ENCODE results near the gene FBXL16.
"Not testable (repeated sequence)": the region's sequence is repeated elsewhere in the genome, so short reads cannot be mapped to it uniquely, and the experiment has no call there.

FBXL16 gene

GRCh38 chr16:712740-713250 lies 7.2 kb upstream of the FBXL16 start:
- DNase-seq = peak; percentile 69
- TF ChIP-seq CTCF (IDR thresholded peaks at IDR 0.05; ENCODE audit: borderline replicate concordance, extremely low read depth, low read length, poor library complexity, severe bottlenecking) = peak; percentile 52
- H2AFZ ChIP-seq (ENCODE audit: low read depth, low read length); H3K9ac ChIP-seq (ENCODE audit: low read depth, low read length); ATAC-seq (ENCODE audit: insufficient read depth, low read depth); H3K36me3 ChIP-seq (ENCODE audit: insufficient read depth, low read length); H3K9me3 ChIP-seq (ENCODE audit: insufficient read depth, low read length, severe bottlenecking); H3K4me2 ChIP-seq (ENCODE audit: insufficient read depth, low read length); H3K27me3 ChIP-seq (ENCODE audit: insufficient read depth, low read length, poor library complexity); H3K4me3 ChIP-seq (ENCODE audit: low read depth in 1 of 2, low read length in 2 of 2); H3K27ac ChIP-seq (ENCODE audit: low read length): not testable (repeated sequence)
- Histone ChIP-seq H4K20me1 (ENCODE audit: insufficient read depth, low read length) (peaks cover 30% of the 10 kb centered on the region), H3K4me1 (ENCODE audit: insufficient read depth, low read length) (peaks cover 37% of the 10 kb centered on the region), H3K79me2 (ENCODE audit: insufficient read depth, low read length) (peaks cover 18% of the 10 kb centered on the region)

- H3K9me3 ChIP-seq (ENCODE audit: insufficient read depth, low read length, severe bottlenecking) = no peaks in the 10 kb centered on the region
- peaks cover 21% of the 10 kb centered on the region for H4K20me1 ChIP-seq (ENCODE audit: insufficient read depth, low read length)
- peaks cover 15% of the 10 kb centered on the region for H3K79me2 ChIP-seq (ENCODE audit: insufficient read depth, low read length)
- no peaks in the 10 kb centered on the region for H3K27me3 ChIP-seq (ENCODE audit: insufficient read depth, low read length, poor library complexity)
- peaks cover 30% of the 10 kb centered on the region for H3K4me1 ChIP-seq (ENCODE audit: insufficient read depth, low read length)
- ATAC-seq (ENCODE audit: insufficient read depth, low read depth) = peak; percentile 68
- TF ChIP-seq EZH2 (IDR thresholded peaks at IDR 0.05; ENCODE audit: borderline replicate concordance, low read depth, low read length, severe bottlenecking) = no peak
- peak; percentile 89 for TF ChIP-seq CTCF (IDR thresholded peaks at IDR 0.05; ENCODE audit: borderline replicate concordance, extremely low read depth, low read length, poor library complexity, severe bottlenecking)
- H3K4me3 ChIP-seq (ENCODE audit: low read depth in 1 of 2, low read length in 2 of 2) = no peak overlapping the region
- no peak overlapping the region for H3K9ac ChIP-seq (ENCODE audit: low read depth, low read length)
- no peak overlapping the region for H3K4me2 ChIP-seq (ENCODE audit: insufficient read depth, low read length)
- no peak overlapping the region for H3K27ac ChIP-seq (ENCODE audit: low read length)
- H2AFZ ChIP-seq (ENCODE audit: low read depth, low read length) = no peak overlapping the region
- peaks cover 5% of the 10 kb centered on the region; the same call in 1 of the 2 replicates for H3K36me3 ChIP-seq (ENCODE audit: insufficient read depth, low read length)
- DNase-seq = peak; percentile 75
Measured at GRCh38 chr16:711548-712320, 6.1 kb upstream of the FBXL16 start.

- H3K4me2 ChIP-seq (ENCODE audit: insufficient read depth, low read length) = no peak overlapping the region
Measured at GRCh38 chr16:711084-711483, 5.5 kb upstream of the FBXL16 start.

More at GRCh38 chr16:711084-711483, 5.5 kb upstream of the FBXL16 start:
- peaks cover 15% of the 10 kb centered on the region for H4K20me1 ChIP-seq (ENCODE audit: insufficient read depth, low read length)
- no peaks in the 10 kb centered on the region; the same call in 1 of the 2 replicates for H3K36me3 ChIP-seq (ENCODE audit: insufficient read depth, low read length)
- no peaks in the 10 kb centered on the region for H3K27me3 ChIP-seq (ENCODE audit: insufficient read depth, low read length, poor library complexity)
- peaks cover 10% of the 10 kb centered on the region for H3K79me2 ChIP-seq (ENCODE audit: insufficient read depth, low read length)
- H3K4me3 ChIP-seq (ENCODE audit: low read depth in 1 of 2, low read length in 2 of 2) = no peak overlapping the region
- no peak overlapping the region for H3K9ac ChIP-seq (ENCODE audit: low read depth, low read length)
- DNase-seq (no peak), ATAC-seq (ENCODE audit: insufficient read depth, low read depth) (no peak)
- no peak for TF ChIP-seq CTCF (IDR thresholded peaks at IDR 0.05; ENCODE audit: borderline replicate concordance, extremely low read depth, low read length, poor library complexity, severe bottlenecking)
- no peak for TF ChIP-seq EZH2 (IDR thresholded peaks at IDR 0.05; ENCODE audit: borderline replicate concordance, low read depth, low read length, severe bottlenecking)
- H2AFZ ChIP-seq (ENCODE audit: low read depth, low read length) = no peak overlapping the region
- no peak overlapping the region for H3K27ac ChIP-seq (ENCODE audit: low read length)
- H3K9me3 ChIP-seq (ENCODE audit: insufficient read depth, low read length, severe bottlenecking) = no peaks in the 10 kb centered on the region
- peaks cover 23% of the 10 kb centered on the region for H3K4me1 ChIP-seq (ENCODE audit: insufficient read depth, low read length)
